Ishikawa (cell line): ENCODE measurements around the gene KRT20.

ENCODE experiments used
- CEBPB ChIP-seq: IDR thresholded peaks from 2 replicates; pipeline ENCODE4 v1.6.1; 2012
- FOXM1 ChIP-seq: IDR thresholded peaks from 2 replicates; pipeline ENCODE4 v1.6.1; 2012; ENCODE audit warnings: low read depth, borderline replicate concordance
- RAD21 ChIP-seq: IDR thresholded peaks from 2 replicates; pipeline ENCODE4 v1.6.1; 2012; ENCODE audit warnings: low read depth
- REST ChIP-seq: IDR thresholded peaks from 2 replicates; pipeline ENCODE4 v1.6.1; 2012; ENCODE audit warnings: low read depth, mild to moderate bottlenecking
- TCF12 ChIP-seq: IDR thresholded peaks from 2 replicates; pipeline ENCODE4 v1.6.1; 2012; ENCODE audit warnings: low read depth
- YY1 ChIP-seq: IDR thresholded peaks from 2 replicates; pipeline ENCODE4 v1.6.1; 2012; ENCODE audit warnings: low read depth

- TF ChIP-seq REST (no peak), CEBPB (no peak), YY1 (no peak), RAD21 (no peak), FOXM1 (no peak), TCF12 (no peak)
These were observed 6.0 kb downstream of the KRT20 start for GRCh38 chr17:40879026-40879425.
